Fibroblast of lung (primary cell): ENCODE measurements around the gene ATF6B.

ENCODE experiments used
- CTCF ChIP-seq, 2 donors: IDR thresholded peaks in 1 of 2; conservative IDR thresholded peaks in 1 of 2; 1 replicate in 1 of 2; 2 replicates in 1 of 2; pipeline ENCODE4 v1.5.1; 2011 to 2012; ENCODE audit warnings: low read length in 2 of 2, control low read depth in 1 of 2, inconsistent platforms in 1 of 2, low read depth in 1 of 2, mild to moderate bottlenecking in 1 of 2
- EZH2 ChIP-seq: IDR thresholded peaks from 2 replicates; pipeline ENCODE4 v1.5.1; 2012; ENCODE audit warnings: low read length, control low read depth, mild to moderate bottlenecking; ENCODE audit errors: missing control alignments

GRCh38 chr6:32127717-32128592, at the start of gene ATF6B:
- TF ChIP-seq CTCF (conservative IDR thresholded peaks at IDR 0.05 in 1 of 2, IDR thresholded peaks at IDR 0.05 in 1 of 2; ENCODE audit: low read depth in 1 of 2, low read length in 2 of 2): no peak
- no peak for TF ChIP-seq EZH2
